Inferior parietal cortex (tissue), 1 donor: ENCODE data around the gene IFITM1.
"Not testable (repeated sequence)": the region's sequence is repeated elsewhere in the genome, so short reads cannot be mapped to it uniquely, and the experiment has no call there.

Experiments
- DNase-seq: peaks from one replicate; pipeline ENCODE4 v3.0.0-alpha.2; 2016; ENCODE audit errors: extremely low spot score

The IFITM1 gene

GRCh38 chr11:293852-294661 is 19.8 kb upstream of the IFITM1 start:
- DNase-seq = no peak

DNA sequence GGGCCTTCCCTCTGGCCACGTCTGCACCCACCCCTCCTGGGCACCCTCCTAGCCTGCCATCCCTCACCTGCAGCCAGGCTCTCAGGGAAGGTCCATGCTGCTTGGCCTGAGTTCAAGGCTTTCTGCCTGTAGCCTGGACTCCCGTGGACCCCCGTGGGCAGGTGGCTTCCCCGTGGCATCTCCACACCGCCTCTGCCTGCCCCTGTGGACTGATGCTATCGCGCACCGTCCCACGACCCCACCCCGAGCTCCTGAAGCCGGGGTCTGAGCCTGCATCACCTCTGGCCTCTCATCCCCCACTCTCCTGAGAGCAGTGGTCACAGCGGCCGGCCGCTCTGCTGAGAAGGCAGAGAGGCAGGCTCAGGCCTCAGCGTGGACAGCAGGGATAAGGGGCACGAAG is 19.1 kb upstream of the IFITM1 start:
- DNase-seq = no peak

- no peak for DNase-seq
Observed at GRCh38 chr11:295351-296170, 18.3 kb upstream of the IFITM1 start.

GRCh38 chr11:296171-297050 is 17.4 kb upstream of the IFITM1 start:
- DNase-seq = no peak

DNA sequence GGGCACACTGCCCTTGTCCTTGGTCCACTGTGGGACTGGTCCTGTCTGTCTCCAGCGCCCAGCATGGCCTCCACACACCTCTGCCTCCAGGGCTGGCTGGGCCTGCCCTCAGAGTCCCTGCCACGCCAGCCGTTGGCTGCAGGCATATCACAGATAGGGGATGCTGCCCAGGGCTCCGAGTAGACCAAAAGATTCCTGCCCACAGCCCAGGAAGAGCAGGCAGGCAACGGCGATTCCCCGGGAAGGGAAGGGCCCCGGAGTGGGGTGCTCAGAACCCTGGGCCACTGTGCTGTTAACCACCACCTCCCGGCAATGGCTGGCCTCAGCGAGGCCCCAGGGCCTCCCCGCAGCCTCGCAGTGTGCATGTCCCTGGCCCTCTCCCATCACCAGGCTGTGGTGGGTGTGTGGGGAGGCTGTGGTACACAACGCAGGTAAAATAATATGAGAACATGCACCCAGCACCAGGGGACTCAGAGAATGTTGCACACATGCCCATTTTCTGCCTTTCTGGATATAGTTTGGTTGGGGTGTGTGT is 16.7 kb upstream of the IFITM1 start:
- DNase-seq = no peak

DNA sequence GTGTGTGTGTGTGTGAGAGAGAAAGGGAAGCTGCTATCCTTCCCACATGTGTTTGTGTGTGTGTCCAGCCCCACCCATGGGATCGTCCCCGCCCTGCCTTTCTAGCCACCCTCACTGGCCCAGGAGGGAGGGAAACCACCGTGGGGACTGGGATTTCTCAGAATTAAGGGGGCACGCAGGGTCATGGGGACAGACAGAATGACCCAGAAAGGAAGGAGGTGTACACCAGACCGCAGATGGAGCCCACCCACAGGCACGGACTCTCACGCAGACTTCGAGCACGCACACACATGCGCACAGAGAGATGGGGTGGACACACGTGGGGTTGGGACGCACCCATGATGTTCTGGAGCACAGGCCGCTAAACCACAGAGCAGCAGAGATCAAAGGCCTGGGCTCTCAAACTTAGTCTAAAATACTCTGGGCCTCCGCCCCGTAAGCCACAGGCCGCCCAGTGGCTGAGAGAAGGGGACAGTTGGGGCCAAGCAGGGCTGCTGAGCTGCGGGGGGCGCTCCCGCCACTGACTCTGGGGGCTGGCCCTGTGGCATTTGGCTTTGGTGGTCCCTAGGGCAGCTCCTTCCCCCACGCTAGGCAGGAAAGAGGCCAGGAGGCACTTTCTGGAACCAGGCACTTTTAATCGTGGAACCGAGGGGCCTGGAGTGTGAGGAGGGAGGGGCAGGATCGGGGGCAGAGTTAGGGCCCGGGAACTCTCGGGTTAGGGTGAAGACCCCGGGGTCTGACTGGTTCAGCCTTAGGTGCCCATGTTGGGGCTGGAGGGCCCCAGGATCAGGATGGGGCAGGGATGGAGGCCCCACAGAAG is 16.0 kb upstream of the IFITM1 start:
- DNase-seq = no peak

GRCh38 chr11:298406-299065 is 15.3 kb upstream of the IFITM1 start:
- DNase-seq = no peak

GRCh38 chr11:299081-299891 is 14.6 kb upstream of the IFITM1 start, which contains the start of gene IFITM5:
IFITM5 (minus strand) TSS chr11:299526; CDS start chr11:299490, 36 bp downstream.
- DNase-seq = no peak

GRCh38 chr11:299951-300735 is 13.7 kb upstream of the IFITM1 start:
- DNase-seq = no peak

GRCh38 chr11:303363-303762 is 10.5 kb upstream of the IFITM1 start:
- no peak for DNase-seq

GRCh38 chr11:304061-304506 is 9.8 kb upstream of the IFITM1 start:
- no peak for DNase-seq

DNA sequence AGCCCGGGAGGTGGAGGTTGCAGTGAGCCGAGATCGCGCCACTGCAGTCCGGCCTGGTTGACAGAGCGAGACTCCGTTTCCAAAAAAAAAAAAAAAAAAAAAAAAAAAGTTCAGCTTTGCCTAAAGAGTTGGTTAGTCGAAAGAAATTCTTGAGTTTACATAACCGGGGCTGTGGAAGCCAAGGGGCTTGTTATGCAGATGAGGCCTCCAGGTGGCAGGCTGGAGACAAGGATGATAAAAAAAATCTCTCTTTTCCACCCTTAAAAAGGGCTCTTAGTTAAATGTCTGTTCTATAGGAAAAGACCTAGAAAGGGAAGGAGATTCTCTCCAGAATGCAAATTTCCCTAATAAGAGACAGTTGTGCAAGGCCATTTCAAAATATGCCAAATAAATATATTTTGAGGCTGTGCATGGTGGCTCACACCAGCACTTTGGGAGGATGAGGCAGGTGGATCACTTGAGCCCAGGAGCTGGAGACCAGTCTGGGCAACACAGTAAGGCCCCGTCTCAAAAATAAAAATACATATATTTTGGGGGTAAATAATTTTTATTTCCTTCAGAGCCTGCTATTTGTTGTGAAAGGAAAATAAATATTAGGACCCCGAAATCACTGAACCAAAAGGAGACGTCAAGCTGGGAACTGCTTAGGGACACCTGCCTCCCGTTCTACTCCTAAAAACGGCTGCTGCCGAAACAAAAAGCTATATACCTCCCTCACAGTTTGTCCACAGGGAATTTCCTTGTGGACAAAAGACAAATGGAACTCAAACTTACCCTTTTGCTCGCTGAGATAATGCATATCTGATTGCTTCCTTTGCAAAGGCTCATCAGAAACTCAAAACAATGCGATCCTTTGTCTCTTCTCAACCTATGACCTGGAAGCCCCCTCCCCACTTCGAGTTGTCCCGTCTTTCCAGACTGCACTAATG is 8.7 kb upstream of the IFITM1 start:
- peak; percentile 64 for DNase-seq

- no peak for DNase-seq
Observed at GRCh38 chr11:305844-306211, 8.0 kb upstream of the IFITM1 start.

DNA sequence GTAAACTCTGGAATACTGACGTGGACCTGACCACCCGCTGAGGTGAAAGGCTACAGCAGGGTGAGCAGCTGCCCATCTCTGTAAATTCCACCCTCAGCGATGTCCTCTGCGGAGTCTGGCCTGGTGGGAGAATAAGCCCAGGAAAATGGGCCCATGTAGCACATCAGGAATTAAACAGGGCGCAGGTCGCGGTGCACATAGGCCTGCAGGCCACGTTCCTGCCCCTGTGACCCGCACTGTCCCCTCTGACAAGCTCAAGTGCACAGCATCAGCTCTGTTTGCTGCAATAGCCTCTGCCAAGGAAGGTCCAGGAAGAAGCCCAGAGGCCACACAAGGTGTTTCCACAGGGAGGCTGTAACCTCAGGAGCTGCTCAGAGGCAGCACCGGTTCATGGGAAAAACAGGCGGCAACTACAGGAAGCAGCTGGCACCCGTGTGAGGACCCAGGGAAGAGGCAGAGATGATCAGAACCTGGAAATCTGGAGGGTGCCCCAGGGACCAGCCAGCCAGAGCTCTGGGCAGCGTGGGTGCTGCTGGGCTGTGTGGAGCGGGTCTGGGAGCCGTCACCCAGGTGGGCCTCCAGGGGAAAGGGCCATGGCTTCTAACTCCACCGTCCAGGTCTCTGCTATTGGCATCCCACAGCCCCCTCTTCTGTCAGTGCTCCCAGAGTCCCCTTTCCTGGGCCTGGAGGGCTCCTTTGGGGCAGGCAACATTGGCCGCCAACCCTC is 7.0 kb upstream of the IFITM1 start:
- DNase-seq = no peak

GRCh38 chr11:307766-308708 is 5.8 kb upstream of the IFITM1 start, which contains the start of gene IFITM2:
IFITM2 (plus strand) TSS chr11:307816; CDS start chr11:308193, 377 bp downstream.
- DNase-seq = not testable (repeated sequence)
